HG03039 (cell line): ENCODE results near the gene MATR3.
"Not testable (repeated sequence)": the region's sequence is repeated elsewhere in the genome, so short reads cannot be mapped to it uniquely, and the experiment has no call there.

Experiments
- ATAC-seq: cut with Tn5 transposase; IDR thresholded peaks from one replicate; pipeline ENCODE4 v1.9.1; 2021; ENCODE audit warnings: mild to moderate bottlenecking, moderate library complexity; ENCODE audit not compliant: unreplicated experiment

Gene MATR3

GRCh38 chr5:139295346-139296057, 2.0 kb downstream of the MATR3 start:
- no peak for ATAC-seq

GRCh38 chr5:139296198-139296597, 2.7 kb downstream of the MATR3 start:
- ATAC-seq: no peak

DNA sequence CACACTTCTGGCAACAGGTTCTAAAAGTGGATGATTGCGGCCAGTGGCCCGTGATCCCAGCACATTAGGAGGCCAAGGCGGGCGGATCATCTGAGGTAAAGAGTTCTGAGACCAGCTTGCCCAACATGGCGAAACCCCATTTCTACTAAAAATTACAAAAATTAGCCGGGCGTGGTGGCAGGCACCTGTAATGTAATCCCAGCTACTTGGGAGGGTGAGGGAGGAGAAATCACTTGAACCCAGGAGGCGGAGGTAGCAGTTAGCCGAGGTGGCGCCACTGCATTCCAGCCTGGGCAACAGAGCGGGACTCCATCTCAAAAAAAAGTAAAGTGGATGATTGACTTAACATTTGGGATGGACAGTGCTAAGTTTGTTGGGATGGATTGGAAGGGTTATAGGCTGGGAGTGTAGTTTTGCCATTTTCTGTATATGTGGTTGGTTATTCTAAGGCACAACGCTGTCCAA, 3.4 kb downstream of the MATR3 start:
- no peak for ATAC-seq

DNA sequence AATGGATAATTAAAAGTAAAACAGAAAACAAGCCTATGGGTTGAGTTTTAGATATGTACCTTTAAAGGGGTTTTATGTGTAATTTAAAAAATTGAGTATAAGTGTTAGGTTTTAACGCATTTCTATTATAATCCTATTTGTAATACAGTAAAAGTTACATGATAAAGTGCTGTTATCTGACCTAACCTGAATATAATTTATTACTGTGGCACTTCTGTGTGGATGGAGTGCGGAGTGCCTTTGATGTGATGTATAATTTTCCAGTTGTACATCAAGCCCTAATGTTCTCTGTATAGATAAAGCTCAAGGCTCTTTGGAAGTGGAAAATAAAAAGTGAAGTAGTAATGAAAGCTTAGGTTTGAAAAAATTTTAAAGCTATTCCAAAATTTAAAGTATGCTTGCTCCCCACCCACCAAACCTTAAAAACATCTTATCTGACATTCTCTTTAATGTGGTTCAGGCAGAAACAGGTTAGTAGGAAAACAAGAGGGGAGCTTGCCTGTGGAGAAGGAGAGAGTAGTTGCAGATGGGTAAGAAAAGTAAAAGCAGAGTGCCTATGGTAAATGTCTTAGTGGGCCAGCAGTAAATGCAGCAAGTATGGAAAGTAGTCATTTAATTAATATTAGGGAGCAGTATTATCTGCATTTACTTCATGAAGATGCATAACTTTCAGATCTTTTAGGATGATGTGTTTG, 4.0 kb downstream of the MATR3 start:
- ATAC-seq: no peak

DNA sequence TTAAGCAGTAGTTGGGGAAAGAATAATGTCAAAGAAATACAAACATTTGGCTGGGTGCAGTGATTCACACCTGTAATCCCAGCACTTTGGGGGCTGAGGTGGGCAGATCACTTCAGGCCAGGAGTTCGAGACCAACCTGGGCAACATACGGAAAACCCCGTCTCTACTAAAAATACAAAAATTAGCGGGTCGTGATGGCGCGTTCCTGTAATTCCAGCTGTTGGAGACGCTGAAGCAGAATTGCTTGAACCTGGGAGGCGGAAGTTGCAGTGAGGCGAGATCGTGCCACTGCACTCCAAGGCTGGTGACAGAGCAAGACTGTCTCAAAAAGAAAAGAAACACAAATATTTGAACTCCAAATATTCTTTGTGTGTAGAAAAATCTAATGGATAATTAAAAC, 4.7 kb downstream of the MATR3 start:
- ATAC-seq: no peak

GRCh38 chr5:139299486-139299885, 5.9 kb downstream of the MATR3 start:
- ATAC-seq: no peak

GRCh38 chr5:139301808-139302499, 8.4 kb downstream of the MATR3 start:
- ATAC-seq: no peak

DNA sequence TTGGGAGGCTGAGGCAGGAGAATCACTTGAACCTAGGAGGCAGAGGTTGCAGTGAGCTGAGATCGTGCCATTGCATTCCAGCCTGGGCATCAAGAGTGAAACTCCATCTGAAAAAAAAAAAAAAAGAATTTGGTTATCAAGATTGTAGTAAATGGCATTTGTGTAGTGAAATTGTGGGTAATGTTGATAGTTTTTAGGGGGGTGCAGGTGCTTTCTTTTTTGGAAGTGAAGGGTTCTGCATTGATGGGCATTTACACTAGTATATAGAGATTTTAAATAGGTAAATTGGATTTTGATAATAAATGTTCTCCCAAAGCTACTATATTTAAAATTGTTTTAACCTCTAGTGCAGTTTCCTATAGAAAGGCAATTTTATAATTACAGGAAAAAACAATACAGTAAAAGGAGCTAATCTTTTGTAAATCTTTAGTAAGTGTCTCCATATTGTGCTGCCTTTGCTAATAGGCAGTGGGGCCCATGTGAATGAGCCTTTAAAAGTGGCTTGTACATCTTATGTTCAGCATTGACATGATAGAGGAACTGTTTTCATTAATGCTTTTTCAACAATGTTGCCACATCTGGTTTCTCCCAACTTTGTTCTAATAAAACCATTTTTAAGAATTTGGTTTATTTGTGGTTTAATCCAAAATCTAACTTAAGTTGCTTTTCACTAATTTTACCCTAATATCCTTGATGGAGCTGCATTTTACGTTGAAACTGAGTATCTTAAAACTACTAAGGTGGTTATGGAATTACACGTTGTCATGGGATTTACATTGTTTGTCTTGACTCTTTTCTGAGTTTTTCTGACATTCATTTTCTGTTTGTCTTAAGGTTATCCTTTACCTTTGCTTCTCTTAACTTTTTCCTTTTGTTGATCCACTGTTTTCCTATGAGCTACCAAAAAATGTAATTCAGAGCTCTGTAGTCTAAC, 11.1 kb downstream of the MATR3 start:
- no peak for ATAC-seq

DNA sequence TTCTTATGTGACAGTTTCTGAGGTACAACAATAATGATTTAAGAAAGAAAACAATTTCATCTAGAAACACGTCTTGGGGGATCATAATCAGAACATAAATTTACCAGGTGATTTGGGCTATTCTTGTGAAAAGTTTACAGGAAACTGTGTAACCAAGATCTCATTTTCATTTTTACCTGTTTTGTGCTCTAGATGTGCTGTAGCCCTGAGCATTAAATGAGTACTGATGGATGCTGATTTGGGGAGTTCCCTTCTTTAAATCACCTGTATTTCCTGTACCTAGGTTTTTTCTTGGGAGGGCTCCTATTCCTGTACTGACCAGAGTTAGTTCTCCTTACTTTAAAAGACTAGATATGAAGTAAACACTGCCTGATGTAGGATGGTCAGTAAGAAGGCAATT, 12.7 kb downstream of the MATR3 start:
- no peak for ATAC-seq

GRCh38 chr5:139306628-139307379, 13.3 kb downstream of the MATR3 start:
- no peak for ATAC-seq

GRCh38 chr5:139308797-139309196, 15.3 kb downstream of the MATR3 start:
- no peak for ATAC-seq

GRCh38 chr5:139310715-139311186, 17.2 kb downstream of the MATR3 start:
- ATAC-seq: not testable (repeated sequence)

- no peak for ATAC-seq
Observed at GRCh38 chr5:139312075-139312474, 18.5 kb downstream of the MATR3 start.

DNA sequence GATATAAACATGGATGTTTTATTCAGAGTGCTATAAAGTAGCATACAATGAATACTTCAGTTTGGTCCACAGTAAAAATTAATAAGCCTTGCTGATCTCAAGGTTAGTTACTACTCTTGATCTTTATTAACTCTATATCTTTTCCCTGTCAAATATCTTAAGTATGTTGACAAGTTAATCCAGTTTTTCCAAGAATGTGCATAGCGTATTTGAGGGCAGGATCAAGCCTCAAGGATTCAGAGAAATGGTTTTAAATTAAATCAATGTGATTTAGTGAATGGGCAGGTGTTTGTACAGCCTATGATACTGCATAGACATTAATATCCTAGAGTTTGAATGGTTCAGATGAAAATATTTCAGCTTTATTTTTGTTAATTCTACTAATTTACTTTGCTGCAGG, 20.7 kb downstream of the MATR3 start:
- no peak for ATAC-seq

DNA sequence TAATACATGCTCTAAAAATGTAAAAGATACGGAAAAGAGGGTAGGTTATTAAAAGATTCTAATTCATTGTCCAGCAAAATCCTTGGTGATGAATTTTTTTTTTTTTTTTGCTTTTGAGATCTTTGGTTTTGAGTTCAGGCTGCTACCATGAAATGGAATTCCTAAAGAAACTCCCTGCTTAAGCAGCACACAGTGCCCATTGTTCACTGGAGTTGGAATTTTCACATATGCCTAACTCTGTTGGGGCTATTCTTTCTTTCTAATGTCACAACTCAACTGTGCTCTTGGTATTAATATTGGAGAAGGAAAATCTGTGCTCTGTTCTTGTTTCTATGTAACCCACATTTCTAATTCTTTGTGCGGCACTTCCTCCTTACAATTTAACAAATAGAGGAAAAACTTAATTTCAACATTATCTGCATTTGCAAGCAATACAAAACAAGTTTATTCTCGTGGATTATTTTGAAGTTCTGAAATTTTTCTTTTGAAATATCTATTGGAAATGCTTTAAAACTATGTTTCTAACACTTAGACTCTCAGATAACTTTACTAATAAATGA, 21.6 kb downstream of the MATR3 start:
- no peak for ATAC-seq

DNA sequence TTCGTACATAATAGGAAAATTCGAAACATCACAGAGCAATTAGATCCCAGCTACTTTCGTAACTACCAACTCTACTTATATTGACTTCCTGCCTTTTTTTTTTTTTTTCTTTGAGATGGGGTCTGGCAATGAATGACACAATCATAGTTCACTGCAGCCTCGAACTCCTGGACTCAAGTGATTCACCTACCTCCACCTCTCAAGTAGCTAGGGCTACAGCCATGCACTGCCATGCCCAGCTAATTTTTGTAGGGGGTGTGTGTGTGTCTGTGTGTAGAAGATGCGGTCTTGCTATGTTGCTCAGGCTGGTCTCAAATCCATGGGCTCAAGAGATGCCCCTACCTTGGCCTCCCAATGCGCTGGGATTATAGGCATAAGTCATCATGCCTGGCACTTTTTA, 42.3 kb downstream of the MATR3 start:
- ATAC-seq: no peak

- ATAC-seq: no peak
Observed at GRCh38 chr5:139340051-139340450, 46.5 kb downstream of the MATR3 start.

DNA sequence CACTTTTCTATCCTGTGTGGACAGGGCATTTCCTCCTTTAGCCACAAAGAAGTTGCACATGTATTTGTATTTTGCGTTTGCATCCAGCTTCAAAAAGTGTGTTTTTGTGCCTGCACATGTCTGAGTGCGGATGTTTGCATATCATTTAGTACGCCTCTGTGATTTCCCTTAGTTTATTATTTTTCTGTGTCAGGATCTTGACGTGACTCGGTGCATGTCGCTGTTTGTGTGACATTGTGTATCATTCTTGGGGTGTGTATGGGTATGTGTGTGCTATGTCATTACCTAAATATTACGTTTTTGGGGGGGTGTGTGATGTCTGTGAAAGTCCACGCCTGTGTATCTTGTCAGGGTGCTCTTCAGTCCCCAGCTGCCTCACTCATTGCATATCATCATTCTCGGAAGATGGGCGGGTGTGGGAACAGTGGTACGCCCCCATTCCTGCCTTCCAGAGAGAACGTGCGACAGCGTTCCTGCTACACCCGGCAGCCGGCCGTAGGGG, 47.7 kb downstream of the MATR3 start:
- ATAC-seq: no peak

GRCh38 chr5:139341689-139342422, 48.3 kb downstream of the MATR3 start, which contains the start of gene PAIP2:
Gene PAIP2, plus strand, starts transcription at chr5:139341854. Its CDS starts 21,931 bp downstream, at chr5:139363785.
- peak; percentile 87 for ATAC-seq
